Renal cortical epithelial cell (primary cell): ENCODE measurements around the gene COG3. TPM values are rescaled to one million over a fixed set of nuclear protein-coding genes. Genes with fewer than 3 reads are reported as not detected.
A peak's percentile ranks its signal among the peaks of the same experiment; 100 is the strongest.

Experiments used
- DNase-seq: peaks from one replicate; pipeline ENCODE4 v3.0.0-alpha.2; 2011; ENCODE audit warnings: low read depth
- total RNA-seq: library from RNA; depleted of rRNA; stranded (reverse); fragments of >200 nt; gene quantifications from 2 replicates; pipeline ENCODE4 v1.2.3, GENCODE V29; 2014

COG3 gene
- total RNA-seq, 1 donor from 2014 or later = 35.4 TPM

DNA sequence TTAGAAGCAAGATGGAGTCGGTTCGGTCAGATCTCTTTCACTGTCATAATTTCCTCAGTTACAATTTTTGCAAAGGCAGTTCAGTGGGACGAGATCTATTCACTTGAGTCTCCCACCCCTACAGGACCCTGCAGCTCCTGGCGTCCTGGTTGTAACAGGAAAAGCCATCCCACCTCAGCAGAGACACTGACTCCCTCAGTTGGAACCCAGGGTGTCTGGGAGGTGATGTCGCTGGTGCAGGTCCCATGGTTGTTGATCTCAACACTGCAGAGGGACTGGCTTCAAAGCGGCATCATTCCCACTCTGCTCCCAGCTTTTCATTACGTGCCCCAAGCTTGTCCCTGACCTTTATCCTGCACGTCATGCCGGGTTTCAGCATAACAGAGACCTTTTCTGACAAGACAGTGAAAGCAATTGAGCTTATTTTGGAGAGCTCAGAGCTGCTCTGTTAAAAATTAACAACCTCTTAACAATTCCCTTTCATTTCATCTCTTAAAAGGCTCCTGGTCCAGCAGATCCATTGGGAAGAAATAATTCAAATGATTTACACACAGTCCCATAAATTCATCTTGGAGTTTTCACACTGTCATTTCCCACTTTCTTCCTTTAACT lies 17.6 kb upstream of the COG3 start:
- DNase-seq = peak; percentile 43

DNA sequence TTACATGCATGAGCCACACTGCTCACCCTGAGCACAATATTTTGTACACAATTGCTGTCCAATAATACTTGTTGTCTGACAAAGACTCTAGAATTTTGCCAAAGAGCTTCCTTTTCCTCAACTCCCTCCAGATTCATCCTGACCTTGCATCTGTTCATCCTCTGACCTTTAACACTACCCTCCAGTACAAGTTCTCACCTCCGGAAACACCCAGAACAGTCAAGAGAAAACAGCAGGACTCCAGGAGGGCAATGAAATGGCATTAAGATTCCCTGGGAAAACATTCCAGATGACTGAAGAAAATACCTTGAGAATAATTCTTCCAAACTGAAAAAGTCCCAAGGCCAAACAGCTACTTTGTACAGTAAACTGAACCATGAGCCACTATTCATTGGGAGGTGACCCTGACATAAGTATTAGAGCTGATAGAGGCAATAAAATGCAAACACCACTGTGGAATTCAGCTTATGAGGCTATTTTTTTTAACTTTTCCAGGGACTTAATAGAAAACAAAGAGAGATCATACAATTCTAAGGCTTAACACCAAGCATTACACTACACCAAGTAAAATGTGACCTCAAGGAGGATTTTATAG lies 15.7 kb upstream of the COG3 start:
- DNase-seq = no peak

DNA sequence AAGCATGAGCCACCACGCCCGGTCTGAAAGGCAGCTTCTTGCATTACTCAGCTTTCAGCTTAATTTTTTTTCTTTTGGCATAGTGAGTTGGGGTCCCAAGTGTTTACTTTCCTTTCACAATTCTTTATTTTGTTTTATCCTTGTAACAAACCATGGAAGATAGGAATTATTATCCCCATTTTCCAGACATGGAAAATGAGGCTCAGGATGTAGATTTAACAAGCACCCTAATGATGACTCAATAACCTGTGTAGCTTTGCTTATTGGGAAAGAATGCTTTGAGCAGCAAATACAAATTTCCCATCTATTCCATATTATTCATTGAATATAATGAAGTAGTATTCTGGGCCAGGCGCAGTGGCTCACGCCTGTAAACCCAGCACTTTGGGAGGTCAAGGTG lies 13.5 kb upstream of the COG3 start:
- no peak for DNase-seq

DNA sequence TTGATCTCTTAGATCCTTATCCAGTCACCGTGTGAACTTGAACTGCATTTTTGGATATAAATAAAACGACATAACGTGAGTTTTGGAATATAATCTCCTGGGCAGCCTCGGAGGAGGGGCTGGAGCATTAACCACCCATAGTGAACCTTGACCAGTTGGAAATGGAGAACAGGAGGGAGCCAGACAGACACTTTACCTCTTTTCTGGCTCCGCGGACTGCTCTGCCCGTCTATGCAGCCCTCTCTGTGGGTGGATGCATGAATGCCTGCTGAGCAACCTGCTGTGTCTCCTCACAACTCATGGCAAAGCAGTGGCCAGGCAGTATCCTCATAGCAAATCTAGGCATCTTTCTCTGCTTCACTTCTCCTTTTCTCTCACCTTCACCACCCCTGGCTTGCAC lies 10.5 kb upstream of the COG3 start:
- no peak for DNase-seq

DNA sequence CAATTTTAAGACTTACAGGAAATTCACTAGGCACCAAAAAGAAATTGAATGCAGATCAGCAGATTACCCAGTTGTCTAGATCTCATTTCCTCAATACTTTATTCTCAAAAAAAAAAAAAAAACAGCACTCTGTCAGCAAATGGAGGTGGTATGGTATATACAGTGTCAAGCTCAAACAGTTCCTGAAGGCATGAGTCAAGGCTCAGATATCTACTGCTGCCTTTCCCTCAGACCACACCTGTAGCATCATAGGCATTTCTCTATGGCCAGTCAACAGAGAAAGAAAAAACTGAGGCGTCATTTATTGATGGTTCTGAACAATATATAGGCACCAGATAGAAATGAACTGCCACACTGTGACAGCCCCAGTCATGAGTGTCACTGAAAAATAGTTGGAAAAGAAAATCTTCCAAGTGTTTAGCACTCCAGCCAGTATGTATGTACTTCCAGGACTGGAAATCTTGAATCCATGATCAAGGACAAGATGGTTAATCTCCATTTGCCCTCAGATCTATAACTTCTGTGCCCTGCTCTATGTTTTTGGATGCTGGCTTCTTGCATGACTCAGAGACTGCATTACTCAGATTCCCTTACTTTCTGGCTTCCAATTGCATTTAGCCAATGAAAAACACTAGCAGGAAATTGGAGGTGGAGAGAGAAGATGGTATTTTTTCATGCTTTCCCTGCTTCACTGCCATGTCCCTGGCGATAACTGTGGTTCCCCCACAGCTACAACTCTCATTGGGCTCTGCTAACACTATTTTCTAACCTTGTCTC lies 8.4 kb upstream of the COG3 start:
- DNase-seq = no peak

DNA sequence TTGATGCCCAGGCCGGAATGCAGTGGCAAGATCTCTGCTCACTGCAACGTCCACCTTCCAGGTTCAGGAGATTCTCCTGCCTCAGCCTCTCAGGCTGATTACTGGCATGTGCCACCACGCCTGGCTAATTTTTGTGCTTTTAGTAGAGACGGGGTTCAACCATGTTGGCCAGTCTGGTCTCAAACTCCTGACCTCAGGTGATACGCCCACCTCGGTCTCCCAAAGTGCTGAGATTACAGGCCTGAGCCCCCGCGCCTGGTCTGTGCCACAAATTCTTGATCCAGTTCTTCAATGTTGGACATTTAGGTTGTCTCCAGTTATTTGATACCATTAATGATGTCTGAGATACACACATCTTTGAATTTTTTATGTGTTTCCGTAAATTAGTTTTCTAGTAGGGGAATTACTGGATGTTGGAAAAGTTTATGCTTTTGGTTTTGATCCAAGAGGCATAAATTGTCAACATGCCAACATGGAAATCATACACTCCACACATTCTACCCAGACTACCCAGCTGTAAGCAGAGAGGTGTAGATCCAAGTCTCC lies 525 bp upstream of the COG3 start:
- DNase-seq = no peak

DNA sequence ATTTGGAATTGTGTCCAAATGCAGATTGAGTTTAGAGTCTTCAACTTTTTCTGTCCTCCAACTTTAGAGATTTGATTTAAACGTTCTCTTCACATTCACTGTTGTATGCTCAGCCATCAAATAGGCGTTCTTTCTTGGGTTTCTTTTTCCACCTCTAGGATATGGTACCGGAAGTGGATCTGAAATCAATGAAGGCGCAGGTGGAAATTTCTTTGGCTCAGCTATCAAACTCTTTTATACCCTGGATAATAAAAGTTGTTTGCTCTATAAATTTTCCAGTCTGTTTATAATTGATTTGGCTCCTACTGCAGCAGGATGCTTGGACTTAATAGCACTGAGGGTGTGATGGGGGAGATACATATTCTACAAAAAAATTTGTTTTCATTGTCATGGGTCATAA lies 1.6 kb downstream of the COG3 start:
- no peak for DNase-seq

DNA sequence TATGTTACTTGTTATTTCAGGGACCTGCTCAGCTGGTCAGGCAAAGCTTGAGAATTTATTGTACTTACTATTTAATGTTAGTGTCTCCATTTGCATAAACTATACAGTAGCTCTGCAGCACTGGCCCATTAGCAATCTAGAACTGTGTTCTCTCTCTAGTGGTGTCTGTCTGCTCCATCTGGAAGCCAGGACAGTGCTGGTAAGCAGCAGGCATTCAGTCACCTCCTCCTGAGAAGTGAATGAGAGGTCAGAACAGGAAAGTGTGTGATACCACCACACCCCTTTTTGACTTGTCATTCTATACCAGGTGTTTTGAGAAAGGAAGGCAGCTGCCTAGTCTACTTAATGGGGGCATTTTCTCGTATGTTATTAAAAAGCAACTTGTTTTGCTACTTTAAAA lies 3.9 kb downstream of the COG3 start:
- peak; percentile 9 for DNase-seq

DNA sequence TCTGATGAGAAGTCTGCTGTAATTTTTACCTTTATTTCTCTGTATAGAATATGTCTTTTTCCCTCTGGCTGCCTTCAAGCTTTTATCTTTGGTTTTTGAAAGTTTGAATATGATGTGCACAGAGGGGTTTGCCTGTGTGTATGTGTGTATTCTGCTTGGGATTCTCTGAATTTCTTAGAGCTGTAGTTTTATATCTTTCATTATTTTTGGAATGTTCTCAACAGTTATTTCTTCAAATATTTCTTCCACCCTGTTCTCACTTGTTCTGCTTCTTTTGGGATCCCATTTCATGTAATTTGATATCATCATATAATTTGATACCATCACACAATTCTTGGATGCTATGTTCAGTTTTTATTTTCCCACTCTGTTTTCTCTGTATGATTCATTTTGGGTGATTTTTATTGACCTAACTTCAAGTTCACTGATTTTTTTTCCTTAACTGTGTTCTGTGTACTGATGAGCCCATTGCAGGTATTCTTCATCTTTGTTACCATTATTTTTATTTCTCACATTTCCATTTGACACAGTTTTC lies 7.5 kb downstream of the COG3 start:
- DNase-seq = no peak

DNA sequence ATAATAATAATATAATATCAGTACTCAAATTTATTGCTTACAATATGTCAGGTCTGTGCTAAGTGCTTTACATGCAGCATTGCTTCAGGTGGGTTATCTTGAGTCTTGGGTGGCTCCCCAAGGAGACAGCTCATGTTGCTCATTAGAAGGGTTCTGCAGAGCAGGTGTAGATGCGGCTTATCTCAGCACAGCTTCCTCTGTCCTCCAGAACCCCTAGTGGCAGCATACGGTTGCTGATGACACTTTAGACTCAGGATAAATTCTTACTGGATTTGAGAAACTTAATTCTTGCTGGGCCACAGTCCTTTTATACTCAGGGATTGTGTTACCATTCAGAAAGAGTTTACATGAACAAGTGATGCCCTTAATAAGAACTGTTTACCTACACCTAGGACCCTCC lies 8.9 kb downstream of the COG3 start:
- DNase-seq = peak; percentile 11

DNA sequence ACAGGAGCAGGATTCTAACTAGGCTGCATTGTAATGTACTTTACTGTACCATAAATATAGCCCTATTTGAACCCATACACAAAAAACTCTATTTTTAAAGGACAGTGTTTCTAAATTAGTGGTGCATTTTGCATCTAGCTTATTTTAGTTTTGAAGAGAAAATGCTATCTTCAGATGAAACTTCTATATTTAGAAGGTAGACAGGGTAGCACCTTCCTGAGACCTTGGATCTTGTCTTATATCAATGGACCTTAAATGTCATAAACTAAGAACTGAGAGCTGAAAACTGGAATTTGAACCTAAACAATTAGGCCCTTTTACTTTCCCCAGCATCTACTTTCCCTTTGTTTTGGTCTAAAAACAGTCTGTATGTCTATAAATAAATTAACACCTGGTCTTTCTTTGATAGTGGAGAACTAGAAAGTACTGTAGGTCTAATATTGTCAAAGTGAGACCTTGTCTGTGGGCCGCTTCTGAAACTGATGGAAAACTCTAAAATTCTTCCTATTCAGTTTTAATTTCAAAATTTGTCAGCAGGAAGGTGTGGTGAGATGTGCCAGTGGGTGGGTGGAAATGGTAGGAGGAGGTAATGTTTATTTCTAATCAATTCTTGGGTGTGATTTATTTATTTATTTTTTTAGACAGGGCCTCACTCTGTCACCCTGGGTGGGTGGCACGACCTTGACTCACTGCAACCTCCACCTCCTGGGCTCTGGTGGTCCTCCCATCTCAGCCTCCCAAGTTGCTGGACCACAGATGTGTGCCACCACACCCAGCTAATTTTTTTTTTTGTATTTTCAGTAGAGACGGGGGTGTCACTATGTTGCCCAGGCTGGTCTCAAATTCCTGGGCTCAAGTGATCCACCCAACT lies 10.1 kb downstream of the COG3 start:
- DNase-seq = no peak

DNA sequence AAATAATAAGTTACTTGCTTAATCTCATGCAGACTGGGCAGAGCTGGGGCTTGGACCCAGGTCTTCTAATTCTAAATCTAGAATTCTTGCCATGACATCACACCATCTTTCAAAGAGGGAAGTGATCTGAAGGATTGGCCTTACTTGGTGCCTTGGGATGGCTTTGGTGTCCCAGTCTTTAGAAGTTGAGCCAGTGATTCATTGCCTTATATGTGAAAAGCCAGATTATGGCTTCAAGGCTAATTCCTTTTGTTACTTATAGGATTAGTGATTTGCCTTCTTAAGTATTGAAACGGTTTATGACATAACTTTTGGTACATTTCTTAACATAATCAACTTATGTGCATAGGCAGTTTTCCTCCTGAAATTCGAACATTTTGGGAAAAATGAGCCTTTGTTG lies 14.9 kb downstream of the COG3 start:
- no peak for DNase-seq

DNA sequence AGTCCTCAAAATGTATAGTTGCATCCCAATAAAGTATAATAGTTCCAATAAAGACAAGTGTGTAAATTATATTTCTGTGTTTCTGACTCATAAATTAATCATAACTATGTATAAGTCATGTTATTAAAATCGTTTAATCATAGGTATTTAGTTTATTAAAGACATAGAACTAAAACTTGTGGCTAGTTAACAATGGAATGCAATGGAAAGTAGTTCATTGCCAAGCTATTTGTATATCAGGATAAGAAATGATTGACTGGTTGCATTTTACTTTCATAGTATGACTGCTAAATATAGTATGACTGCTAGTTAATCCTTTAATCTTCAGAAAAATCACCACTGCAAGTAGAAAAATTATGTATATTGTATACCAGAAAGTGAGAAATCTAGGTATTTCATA lies 16.9 kb downstream of the COG3 start:
- DNase-seq = no peak

DNA sequence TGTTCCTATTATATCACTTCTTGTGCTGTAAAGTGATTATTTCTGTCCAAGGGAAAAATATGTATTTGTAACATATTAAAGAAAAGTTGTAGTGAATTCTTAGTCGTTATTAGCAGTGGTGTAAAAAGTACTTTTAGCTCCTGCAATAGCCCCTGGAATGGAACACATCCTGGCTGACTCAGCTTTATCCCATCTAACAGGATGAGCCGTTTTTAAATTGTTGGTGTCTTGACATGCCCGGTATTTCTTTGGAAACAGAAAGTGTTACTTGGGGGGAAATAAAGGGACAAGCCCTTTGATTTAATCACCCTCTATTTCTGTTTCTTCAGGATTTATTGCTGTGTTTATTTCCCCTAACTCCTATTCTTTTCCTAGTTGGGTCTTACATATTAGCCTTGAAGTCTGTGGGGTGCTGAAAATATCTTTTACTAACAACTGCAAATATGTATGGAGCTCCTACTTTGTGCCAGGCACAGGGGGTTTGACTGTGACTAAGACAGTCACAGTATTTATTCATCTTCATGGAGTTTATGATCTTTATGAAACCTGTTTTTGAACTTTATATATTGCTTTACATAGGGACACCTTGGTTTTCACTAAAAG lies 17.9 kb downstream of the COG3 start:
- DNase-seq = peak; percentile 19

DNA sequence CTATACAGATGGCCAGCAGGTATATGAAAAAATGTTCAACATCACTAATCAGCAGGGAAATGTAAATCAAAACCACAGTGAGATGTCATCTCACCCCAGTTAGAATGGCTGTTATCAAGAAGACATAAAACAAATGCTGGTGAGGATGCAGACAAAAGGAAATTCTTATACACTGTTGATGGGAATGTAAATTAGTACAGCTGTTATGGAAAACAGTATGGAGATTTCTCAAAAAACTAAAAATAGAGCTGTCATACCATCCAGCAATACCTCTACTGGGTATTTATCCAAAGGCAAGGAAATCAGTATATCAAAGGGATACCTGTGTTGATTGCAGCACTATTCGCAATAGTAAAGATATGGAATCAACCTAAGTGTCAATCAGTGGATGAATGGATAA lies 22.9 kb downstream of the COG3 start:
- no peak for DNase-seq

DNA sequence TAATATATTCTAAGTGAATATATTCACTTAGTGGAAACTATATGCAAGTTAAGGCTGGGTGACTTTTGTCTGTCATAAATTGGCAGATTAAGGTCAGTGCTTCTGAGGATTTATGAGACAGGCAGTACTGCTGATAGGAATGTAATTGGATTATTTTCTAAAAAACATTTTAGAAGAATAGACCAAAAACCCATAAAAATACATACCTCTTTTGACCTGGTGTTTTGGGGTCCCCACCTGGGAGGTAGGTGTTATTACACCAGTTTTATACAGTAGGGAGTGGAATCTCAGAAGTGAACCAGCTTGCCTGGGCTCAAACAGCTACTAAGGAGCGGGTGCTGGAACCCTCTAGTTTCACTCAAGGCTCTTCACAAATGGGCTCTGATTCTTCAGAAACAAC lies 25.3 kb downstream of the COG3 start:
- peak; percentile 14 for DNase-seq

DNA sequence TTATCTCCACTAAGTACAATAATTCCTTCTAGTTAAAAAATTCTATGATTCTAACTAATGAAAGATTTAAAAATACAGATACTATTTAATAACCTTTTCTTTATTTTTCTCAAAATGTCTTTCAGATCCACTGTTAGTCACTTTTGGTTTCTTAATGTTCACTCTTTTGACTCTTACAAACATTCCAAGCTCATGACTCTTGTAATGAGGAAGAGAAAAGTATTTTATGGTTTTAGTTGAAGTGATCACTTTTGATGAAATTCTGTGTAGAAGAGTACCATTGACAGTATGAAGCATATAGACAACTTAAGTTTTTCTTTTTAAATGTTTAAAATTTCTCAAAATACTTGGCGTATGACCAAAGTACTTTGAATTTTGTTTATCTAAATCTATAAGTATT lies 27.8 kb downstream of the COG3 start:
- no peak for DNase-seq

DNA sequence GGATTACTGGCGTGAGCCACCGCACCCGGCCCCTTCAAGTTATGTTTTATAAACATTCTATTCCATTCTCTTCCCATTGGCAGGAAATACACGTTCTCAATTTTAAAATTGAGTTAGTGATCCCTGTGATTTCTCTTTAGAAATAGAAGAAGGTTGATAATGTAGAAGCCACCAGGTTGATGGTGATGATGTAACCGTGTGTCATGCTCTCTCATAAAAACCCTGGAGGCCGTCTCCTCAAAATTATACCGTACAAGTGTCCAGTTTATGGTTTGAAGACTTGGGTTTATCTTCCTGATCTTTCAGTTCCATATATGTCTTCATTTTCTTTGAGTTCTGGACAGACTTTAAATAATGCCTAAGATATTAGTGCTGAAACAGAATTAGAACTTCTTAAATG lies 32.2 kb downstream of the COG3 start:
- no peak for DNase-seq

DNA sequence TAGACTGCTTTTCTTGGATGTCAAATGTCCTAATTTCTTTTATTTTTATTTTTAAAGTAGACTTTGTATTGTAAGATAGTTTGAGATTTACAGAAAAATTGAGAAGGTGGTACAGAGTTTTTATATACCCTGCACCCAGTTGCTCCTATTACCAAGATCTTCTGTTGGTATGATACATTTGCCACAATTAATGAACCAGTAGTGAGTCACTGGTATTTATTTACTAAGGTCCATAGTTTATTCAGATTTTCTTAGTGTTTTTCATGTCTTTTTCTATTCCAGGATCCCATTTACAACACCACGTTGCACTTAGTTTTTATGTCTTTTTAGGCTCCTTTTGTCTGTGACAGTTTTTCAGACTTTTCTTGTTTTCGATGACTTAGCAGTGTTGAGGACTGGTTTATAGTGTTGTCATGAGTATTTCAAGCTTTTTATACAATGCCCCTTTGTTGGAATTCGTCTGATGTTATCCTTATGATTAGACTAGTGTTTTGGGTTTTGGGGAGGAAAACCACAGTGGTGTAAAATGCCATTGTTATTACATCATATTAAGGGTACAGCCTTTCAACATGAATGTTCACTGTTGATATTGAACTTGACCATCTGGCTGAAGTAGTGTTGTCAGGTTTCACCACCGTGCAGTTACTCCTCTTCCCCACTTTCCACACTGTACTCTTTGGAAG lies 35.9 kb downstream of the COG3 start:
- peak; percentile 87 for DNase-seq

DNA sequence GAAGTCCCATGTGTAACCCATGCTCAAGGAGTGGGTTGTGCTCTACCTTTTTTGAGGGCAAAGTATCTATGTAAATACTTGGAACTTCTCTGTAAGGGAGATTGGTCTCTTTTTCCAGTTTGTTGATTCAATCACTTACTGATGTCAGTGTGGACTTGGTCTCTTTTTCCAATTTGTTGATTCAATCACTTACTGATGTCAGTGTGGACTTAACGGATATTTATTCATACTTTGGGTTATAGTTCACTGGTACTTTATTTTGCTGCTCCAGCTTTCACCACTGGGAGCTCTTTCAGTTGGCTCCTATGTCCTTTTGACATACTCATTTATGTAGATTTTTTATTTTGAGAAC lies 36.4 kb downstream of the COG3 start:
- DNase-seq = no peak

DNA sequence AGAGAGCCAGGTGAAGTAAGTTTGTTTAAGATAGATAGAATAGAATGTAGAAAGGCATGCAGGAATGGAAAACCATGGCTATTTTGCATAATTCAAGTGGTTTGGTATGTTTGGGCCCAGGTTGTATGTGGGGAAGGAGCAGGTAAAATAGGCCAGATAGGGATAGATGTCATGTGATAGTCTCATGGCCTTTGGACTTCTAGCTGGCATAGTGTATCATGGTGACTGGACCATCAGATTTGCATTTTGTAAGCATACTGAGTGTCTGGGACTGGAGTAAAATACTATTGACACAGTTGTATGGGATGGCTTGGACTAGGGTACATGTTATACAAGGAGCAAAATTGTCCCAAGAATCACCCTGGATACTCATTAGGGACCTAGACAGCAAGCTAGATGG lies 38.9 kb downstream of the COG3 start:
- no peak for DNase-seq
